GM12872 (cell line): Measurements from ENCODE around the gene TTC3.

ENCODE experiments used
- CTCF ChIP-seq: IDR thresholded peaks from 3 replicates; pipeline ENCODE4 v1.5.1; 2011; ENCODE audit warnings: low read depth, mild to moderate bottlenecking, low read length, moderate library complexity; ENCODE audit not compliant: insufficient read depth

The TTC3 gene

GRCh38 chr21:37074197-37074510, 1.1 kb downstream of the TTC3 start:
- TF ChIP-seq CTCF = no peak

GRCh38 chr21:37074546-37074945, 1.5 kb downstream of the TTC3 start:
- no peak for TF ChIP-seq CTCF

GRCh38 chr21:37075214-37075770, 2.2 kb downstream of the TTC3 start:
- TF ChIP-seq CTCF = no peak

GRCh38 chr21:37076087-37076850, 3.2 kb downstream of the TTC3 start:
- no peak for TF ChIP-seq CTCF

- no peak for TF ChIP-seq CTCF
These were observed 4.3 kb downstream of the TTC3 start for GRCh38 chr21:37077403-37077802.

- peak; percentile 44; the same call in 2 of the 3 replicates for TF ChIP-seq CTCF
These were observed 6.3 kb downstream of the TTC3 start for GRCh38 chr21:37079211-37079824.

GRCh38 chr21:37082375-37082774, 9.3 kb downstream of the TTC3 start:
- no peak for TF ChIP-seq CTCF
